ENCODE measurements around the gene OR2AT4.
"Not testable (repeated sequence)": the region's sequence is repeated elsewhere in the genome, so short reads cannot be mapped to it uniquely, and the experiment has no call there.

The OR2AT4 gene

DNA sequence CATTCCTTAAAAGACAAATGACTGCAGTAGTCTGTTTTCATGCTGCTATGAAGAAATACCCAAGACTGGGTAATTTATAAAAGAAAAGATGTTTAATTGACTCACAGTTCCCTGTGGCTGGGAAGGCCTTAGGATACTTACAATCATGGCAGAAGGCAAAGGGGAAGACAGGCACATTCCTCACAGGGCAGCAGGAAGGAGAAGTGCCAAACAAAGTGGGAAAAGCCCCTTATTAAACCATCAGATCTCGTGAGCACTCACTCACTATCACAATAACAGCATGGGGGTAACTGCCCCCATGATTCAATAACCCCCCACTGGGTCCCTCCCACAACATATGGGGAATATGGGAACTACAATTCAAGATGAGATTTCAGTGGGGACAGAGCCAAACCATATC, 16.4 kb upstream of the OR2AT4 start:
- H3K4me3 ChIP-seq (ENCODE audit: low read length, poor library complexity, severe bottlenecking): no peak overlapping the region
- H3K9me2 ChIP-seq (replicated peaks; ENCODE audit: low read depth, low read length): no peaks in the 10 kb centered on the region
- peaks cover 8% of the 10 kb centered on the region for H3K27me3 ChIP-seq (ENCODE audit: insufficient read depth, low read length, poor library complexity, severe bottlenecking)
- 0 out of 2 replicates have a peak, but pooled peaks cover 4% of the 10 kb centered on the region for H3K9me3 ChIP-seq (ENCODE audit: insufficient read depth, low read depth, low read length)
- no peak overlapping the region for H3K9ac ChIP-seq (ENCODE audit: low read depth, low read length, poor library complexity, severe bottlenecking)
- no peaks in the 10 kb centered on the region for H4K20me1 ChIP-seq (ENCODE audit: insufficient read depth, low read length, poor library complexity, severe bottlenecking)
- no peaks in the 10 kb centered on the region for H3K79me2 ChIP-seq (ENCODE audit: insufficient read depth, low read length)
- H3K4me1 ChIP-seq (ENCODE audit: insufficient read depth, low read length, poor library complexity, severe bottlenecking): no peaks in the 10 kb centered on the region
- H3F3A ChIP-seq (ENCODE audit: low read depth): no peaks in the 10 kb centered on the region
- TF ChIP-seq, protein P1, sequence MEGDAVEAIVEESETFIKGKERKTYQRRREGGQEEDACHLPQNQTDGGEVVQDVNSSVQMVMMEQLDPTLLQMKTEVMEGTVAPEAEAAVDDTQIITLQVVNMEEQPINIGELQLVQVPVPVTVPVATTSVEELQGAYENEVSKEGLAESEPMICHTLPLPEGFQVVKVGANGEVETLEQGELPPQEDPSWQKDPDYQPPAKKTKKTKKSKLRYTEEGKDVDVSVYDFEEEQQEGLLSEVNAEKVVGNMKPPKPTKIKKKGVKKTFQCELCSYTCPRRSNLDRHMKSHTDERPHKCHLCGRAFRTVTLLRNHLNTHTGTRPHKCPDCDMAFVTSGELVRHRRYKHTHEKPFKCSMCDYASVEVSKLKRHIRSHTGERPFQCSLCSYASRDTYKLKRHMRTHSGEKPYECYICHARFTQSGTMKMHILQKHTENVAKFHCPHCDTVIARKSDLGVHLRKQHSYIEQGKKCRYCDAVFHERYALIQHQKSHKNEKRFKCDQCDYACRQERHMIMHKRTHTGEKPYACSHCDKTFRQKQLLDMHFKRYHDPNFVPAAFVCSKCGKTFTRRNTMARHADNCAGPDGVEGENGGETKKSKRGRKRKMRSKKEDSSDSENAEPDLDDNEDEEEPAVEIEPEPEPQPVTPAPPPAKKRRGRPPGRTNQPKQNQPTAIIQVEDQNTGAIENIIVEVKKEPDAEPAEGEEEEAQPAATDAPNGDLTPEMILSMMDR (conservative IDR thresholded peaks at IDR 0.05; ENCODE audit: low read length): no peak
- no peak for TF ChIP-seq EZH2phosphoT487 (IDR thresholded peaks at IDR 0.05; ENCODE audit: borderline replicate concordance)
- H2AFZ ChIP-seq (ENCODE audit: low read length): no peak overlapping the region
- H3K36me3 ChIP-seq (ENCODE audit: insufficient read depth, low read length): no peaks in the 10 kb centered on the region
- H3K4me2 ChIP-seq (ENCODE audit: low read depth, low read length, poor library complexity, severe bottlenecking): no peak overlapping the region

DNA sequence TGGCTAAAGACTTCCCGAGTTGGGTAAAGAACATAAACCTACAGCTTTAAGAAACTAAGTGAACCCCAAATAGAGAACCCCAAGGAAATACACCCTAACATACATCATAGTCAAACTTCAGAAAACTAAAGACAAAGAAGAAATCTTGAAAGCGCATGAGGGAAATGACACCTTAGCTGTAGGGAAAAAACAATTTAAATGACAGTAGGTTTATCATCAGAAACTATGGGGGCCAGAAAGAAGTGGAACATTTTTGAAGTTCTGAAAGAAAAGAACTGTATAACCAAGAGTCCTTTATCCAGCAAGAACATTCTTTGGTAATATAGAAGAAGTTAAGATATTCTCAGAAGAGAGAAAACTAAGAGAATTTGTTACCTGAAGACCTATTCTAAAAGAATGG, 15.5 kb upstream of the OR2AT4 start:
- no peak overlapping the region for H3K9ac ChIP-seq (ENCODE audit: low read depth, low read length, poor library complexity, severe bottlenecking)
- H3K4me2 ChIP-seq (ENCODE audit: low read depth, low read length, poor library complexity, severe bottlenecking): no peak overlapping the region
- no peaks in the 10 kb centered on the region for H4K20me1 ChIP-seq (ENCODE audit: insufficient read depth, low read length, poor library complexity, severe bottlenecking)
- H3F3A ChIP-seq (ENCODE audit: low read depth): no peaks in the 10 kb centered on the region
- no peaks in the 10 kb centered on the region for H3K36me3 ChIP-seq (ENCODE audit: insufficient read depth, low read length)
- H3K27me3 ChIP-seq (ENCODE audit: insufficient read depth, low read length, poor library complexity, severe bottlenecking): peaks cover 8% of the 10 kb centered on the region
- TF ChIP-seq, protein P1 (conservative IDR thresholded peaks at IDR 0.05; ENCODE audit: low read length): no peak
- TF ChIP-seq EZH2phosphoT487 (IDR thresholded peaks at IDR 0.05; ENCODE audit: borderline replicate concordance): no peak
- H3K9me3 ChIP-seq (ENCODE audit: insufficient read depth, low read depth, low read length): 0 out of 2 replicates have a peak, but pooled peaks cover 4% of the 10 kb centered on the region
- no peaks in the 10 kb centered on the region for H3K4me1 ChIP-seq (ENCODE audit: insufficient read depth, low read length, poor library complexity, severe bottlenecking)
- H3K4me3 ChIP-seq (ENCODE audit: low read length, poor library complexity, severe bottlenecking): no peak overlapping the region
- no peaks in the 10 kb centered on the region for H3K9me2 ChIP-seq (replicated peaks; ENCODE audit: low read depth, low read length)
- H2AFZ ChIP-seq (ENCODE audit: low read length): no peak overlapping the region
- H3K79me2 ChIP-seq (ENCODE audit: insufficient read depth, low read length): no peaks in the 10 kb centered on the region

DNA sequence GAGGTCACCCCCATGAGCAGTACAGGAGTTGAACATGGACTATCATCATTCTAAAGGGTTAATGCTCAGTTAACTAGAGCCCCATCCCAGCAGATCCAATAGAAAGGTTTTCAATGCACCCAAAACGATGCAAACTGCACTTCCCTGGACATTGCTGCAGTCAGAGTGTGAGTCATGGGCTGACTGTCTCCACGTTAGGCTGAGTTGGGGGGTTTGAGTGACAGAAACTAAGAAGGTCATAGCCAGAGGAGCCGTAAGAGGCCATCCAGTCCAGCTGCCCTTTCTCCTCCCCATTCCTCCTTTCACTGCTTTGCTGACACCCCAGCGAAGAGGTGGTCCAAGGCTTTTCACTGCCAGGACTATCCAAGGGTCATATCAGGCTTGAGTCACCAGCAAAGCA, 10.5 kb upstream of the OR2AT4 start:
- peaks cover 8% of the 10 kb centered on the region for H3K27me3 ChIP-seq (ENCODE audit: insufficient read depth, low read length, poor library complexity, severe bottlenecking)
- TF ChIP-seq, protein P1 (conservative IDR thresholded peaks at IDR 0.05; ENCODE audit: low read length): no peak
- TF ChIP-seq EZH2phosphoT487 (IDR thresholded peaks at IDR 0.05; ENCODE audit: borderline replicate concordance): no peak
- H3K9me2 ChIP-seq (replicated peaks; ENCODE audit: low read depth, low read length): no peaks in the 10 kb centered on the region
- no peaks in the 10 kb centered on the region for H3K9me3 ChIP-seq (ENCODE audit: insufficient read depth, low read depth, low read length)
- H3F3A ChIP-seq (ENCODE audit: low read depth): no peaks in the 10 kb centered on the region
- no peaks in the 10 kb centered on the region for H4K20me1 ChIP-seq (ENCODE audit: insufficient read depth, low read length, poor library complexity, severe bottlenecking)
- no peak overlapping the region for H2AFZ ChIP-seq (ENCODE audit: low read length)
- H3K4me3 ChIP-seq (ENCODE audit: low read length, poor library complexity, severe bottlenecking): no peak overlapping the region
- H3K36me3 ChIP-seq (ENCODE audit: insufficient read depth, low read length): no peaks in the 10 kb centered on the region
- H3K4me1 ChIP-seq (ENCODE audit: insufficient read depth, low read length, poor library complexity, severe bottlenecking): no peaks in the 10 kb centered on the region
- H3K4me2 ChIP-seq (ENCODE audit: low read depth, low read length, poor library complexity, severe bottlenecking): no peak overlapping the region
- H3K9ac ChIP-seq (ENCODE audit: low read depth, low read length, poor library complexity, severe bottlenecking): no peak overlapping the region
- no peaks in the 10 kb centered on the region for H3K79me2 ChIP-seq (ENCODE audit: insufficient read depth, low read length)

DNA sequence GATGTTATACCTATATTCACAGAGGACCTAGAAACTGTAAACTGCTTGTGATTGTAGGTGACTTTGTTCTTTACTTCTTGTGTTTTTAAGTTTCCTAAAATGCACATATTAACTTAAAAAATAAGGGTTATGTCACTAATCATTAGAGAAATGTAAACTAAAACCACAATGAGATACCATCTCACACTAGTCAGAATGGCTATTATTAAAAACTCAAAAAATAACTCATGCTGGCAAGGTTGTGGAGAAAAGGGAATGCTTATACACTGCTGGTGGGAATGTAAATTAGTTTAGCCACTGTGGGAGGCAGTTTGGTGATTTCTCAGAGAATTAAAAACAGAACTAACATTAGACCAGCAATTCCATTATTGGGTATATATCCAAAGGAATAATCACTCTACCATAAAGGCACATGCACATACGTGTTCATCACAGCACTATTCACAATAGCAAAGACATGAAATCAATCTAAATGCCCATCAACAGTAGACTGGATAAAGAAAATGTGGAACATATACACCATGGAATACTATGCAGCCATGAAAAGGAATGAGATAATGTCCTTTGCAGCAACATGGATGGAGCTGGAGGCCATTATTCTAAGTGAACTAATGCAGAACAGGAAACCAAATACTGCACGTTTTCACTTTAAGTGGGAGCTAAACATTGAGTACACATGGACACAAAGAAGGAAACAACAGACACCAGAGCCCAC, 9.4 kb upstream of the OR2AT4 start:
- H3K4me1 ChIP-seq (ENCODE audit: insufficient read depth, low read length, poor library complexity, severe bottlenecking); H3F3A ChIP-seq (ENCODE audit: low read depth); H4K20me1 ChIP-seq (ENCODE audit: insufficient read depth, low read length, poor library complexity, severe bottlenecking); H3K9me3 ChIP-seq (ENCODE audit: insufficient read depth, low read depth, low read length); H3K27me3 ChIP-seq (ENCODE audit: insufficient read depth, low read length, poor library complexity, severe bottlenecking); H3K36me3 ChIP-seq (ENCODE audit: insufficient read depth, low read length); H3K9ac ChIP-seq (ENCODE audit: low read depth, low read length, poor library complexity, severe bottlenecking); H2AFZ ChIP-seq (ENCODE audit: low read length); H3K79me2 ChIP-seq (ENCODE audit: insufficient read depth, low read length); H3K4me2 ChIP-seq (ENCODE audit: low read depth, low read length, poor library complexity, severe bottlenecking); H3K9me2 ChIP-seq (replicated peaks; ENCODE audit: low read depth, low read length); H3K4me3 ChIP-seq (ENCODE audit: low read length, poor library complexity, severe bottlenecking): not testable (repeated sequence)

Measured in Loucy (cell line).